K562 (cell line): ENCODE results near the gene TRAPPC5.

Experiments used
- CHD2 ChIP-seq: IDR thresholded peaks from 2 replicates; pipeline ENCODE4 v1.6.1; 2011; ENCODE audit warnings: low read depth, low read length
- DPF2 ChIP-seq: fragments of 450-650 bp; IDR thresholded peaks from 2 replicates; pipeline ENCODE4 v1.6.1; 2016
- KLF13 ChIP-seq: fragments of 450-650 bp; IDR thresholded peaks from 2 replicates; pipeline ENCODE4 v1.6.1; 2016; ENCODE audit warnings: missing genetic modification characterization, low read depth, mild to moderate bottlenecking, missing compliant biosample characterization, moderate library complexity, borderline replicate concordance
- MTA1 ChIP-seq: fragments of 450-650 bp; IDR thresholded peaks from 2 replicates; pipeline ENCODE4 v1.6.1; 2017; ENCODE audit warnings: borderline replicate concordance
- ZFP30 ChIP-seq: fragments of 250-450 bp; sonication (Bioruptor Pico); IDR thresholded peaks from 2 replicates; pipeline ENCODE4 v1.8.0; 2022; ENCODE audit warnings: moderate library complexity, mild to moderate bottlenecking, inconsistent platforms, borderline replicate concordance
- ZNF274 ChIP-seq: IDR thresholded peaks from 2 replicates; pipeline ENCODE4 v1.6.1; 2011; ENCODE audit warnings: low read depth, mild to moderate bottlenecking, low read length, moderate library complexity, borderline replicate concordance
- TF ChIP-seq, protein P1 (sequence below): sonication (generic); formaldehyde crosslinking; IDR thresholded peaks from 2 replicates; pipeline ENCODE4 v1.8.1; 2023; ENCODE audit warnings: mild to moderate bottlenecking, missing genetic modification reagents, moderate library complexity

DNA sequence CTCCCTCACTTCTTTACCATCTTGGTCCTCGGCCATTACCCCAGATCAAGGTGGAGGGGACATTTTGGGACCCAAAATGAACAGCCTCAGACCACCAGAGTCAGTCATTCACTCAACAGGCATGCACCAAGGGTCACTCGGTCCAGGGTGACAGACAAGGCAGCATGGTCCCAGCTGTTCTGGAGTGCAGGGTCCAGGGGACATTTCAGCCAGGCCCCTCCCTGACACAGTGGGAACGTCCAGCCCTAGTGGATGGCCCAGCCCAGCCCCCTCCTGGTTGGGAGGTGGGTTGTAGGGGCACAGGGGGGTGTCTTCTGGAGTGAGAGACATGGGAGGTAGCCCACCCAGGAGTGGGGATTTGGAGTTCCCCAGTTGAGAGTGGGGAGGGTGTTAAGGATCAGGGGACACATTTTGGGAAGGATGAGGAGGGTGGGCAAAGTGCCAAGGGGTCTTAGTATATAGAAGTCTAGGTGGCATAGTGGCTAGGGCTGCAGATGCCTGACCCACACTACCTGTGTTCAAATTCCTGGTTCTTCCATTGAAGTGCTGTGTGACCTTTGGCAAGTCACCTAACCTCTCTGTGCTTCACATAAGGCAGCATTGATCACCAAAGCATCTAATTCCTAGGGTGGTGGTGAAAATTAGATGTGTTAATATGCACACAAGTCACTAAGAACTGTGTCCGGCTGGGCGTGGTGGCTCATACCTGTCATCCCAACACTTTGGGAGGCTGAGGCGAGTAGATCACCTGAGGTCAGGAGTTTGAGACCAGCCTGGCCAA is 23.8 kb downstream of the TRAPPC5 start:
- no peak for TF ChIP-seq ZNF274
- no peak for TF ChIP-seq CHD2
- TF ChIP-seq ZFP30 (CRISPR knock-in tag): no peak
- no peak for TF ChIP-seq MTA1
- no peak for TF ChIP-seq KLF13
- TF ChIP-seq, protein P1, sequence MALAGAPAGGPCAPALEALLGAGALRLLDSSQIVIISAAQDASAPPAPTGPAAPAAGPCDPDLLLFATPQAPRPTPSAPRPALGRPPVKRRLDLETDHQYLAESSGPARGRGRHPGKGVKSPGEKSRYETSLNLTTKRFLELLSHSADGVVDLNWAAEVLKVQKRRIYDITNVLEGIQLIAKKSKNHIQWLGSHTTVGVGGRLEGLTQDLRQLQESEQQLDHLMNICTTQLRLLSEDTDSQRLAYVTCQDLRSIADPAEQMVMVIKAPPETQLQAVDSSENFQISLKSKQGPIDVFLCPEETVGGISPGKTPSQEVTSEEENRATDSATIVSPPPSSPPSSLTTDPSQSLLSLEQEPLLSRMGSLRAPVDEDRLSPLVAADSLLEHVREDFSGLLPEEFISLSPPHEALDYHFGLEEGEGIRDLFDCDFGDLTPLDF (CRISPR knock-in tag): no peak
- TF ChIP-seq DPF2: no peak
